ENCODE measurements around the gene PACRG. TPM values are rescaled to one million over a fixed set of nuclear protein-coding genes. Genes with fewer than 3 reads are reported as not detected.

Gene PACRG
- total RNA-seq, 2 donors from 2014 or later = 2.9 to 63.8 TPM

DNA sequence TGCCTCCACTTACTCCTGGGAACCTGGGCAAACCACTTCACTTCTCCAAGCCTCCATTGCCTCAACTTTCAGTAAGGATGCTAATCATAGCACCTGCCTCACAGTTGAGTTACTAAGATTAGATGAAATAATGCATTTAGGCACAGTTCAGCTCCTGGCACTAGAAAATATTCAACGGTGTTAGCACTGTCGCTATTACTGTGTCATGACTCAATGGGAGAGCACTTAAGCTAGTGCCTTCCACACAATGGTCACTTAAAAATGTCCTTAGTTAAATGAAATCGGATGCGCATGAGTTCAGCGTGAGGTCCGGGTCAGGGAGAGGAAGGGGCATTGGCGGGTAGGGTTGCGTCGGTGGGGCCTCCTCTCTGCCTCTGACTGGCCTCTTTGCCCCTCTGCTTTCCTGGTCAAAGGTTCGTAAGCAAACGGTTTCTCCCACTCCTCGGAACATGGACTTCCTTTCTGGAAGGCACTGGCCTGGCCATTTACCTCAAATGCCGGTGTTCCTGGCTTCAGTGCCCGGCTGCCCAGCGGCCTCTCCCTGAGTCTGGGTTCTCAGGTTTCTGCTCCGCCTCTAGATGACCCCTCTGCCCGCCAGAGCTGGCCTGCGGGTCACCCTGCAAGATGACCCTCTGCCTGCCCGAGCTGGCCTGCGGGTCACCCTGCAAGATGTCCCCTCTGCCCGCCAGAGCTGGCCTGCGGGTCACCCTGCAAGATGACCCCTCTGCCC lies 562.9 kb downstream of the PACRG start:
- TF ChIP-seq POLR2AphosphoS5 (IDR thresholded peaks at IDR 0.05) = no peak
- TF ChIP-seq POLR2A (IDR thresholded peaks at IDR 0.05) = no peak
- TF ChIP-seq, protein P1, sequence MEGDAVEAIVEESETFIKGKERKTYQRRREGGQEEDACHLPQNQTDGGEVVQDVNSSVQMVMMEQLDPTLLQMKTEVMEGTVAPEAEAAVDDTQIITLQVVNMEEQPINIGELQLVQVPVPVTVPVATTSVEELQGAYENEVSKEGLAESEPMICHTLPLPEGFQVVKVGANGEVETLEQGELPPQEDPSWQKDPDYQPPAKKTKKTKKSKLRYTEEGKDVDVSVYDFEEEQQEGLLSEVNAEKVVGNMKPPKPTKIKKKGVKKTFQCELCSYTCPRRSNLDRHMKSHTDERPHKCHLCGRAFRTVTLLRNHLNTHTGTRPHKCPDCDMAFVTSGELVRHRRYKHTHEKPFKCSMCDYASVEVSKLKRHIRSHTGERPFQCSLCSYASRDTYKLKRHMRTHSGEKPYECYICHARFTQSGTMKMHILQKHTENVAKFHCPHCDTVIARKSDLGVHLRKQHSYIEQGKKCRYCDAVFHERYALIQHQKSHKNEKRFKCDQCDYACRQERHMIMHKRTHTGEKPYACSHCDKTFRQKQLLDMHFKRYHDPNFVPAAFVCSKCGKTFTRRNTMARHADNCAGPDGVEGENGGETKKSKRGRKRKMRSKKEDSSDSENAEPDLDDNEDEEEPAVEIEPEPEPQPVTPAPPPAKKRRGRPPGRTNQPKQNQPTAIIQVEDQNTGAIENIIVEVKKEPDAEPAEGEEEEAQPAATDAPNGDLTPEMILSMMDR (IDR thresholded peaks at IDR 0.05) = no peak
- Histone ChIP-seq H3K4me3 (no peak overlapping the region), H3K9me3 (no peaks in the 10 kb centered on the region), H3K36me3 (no peaks in the 10 kb centered on the region), H3K4me1 (replicated peaks) (no peaks in the 10 kb centered on the region), H3K27me3 (replicated peaks; ENCODE audit: insufficient read depth) (no peaks in the 10 kb centered on the region), H3K27ac (no peak overlapping the region)
- no peak for DNase-seq (ENCODE audit: low spot score)
- WGBS = 93% methylated on average over 22 of the region's 22 CpGs
- intact Hi-C loops (cut with DNase I) = no loop called here

DNA sequence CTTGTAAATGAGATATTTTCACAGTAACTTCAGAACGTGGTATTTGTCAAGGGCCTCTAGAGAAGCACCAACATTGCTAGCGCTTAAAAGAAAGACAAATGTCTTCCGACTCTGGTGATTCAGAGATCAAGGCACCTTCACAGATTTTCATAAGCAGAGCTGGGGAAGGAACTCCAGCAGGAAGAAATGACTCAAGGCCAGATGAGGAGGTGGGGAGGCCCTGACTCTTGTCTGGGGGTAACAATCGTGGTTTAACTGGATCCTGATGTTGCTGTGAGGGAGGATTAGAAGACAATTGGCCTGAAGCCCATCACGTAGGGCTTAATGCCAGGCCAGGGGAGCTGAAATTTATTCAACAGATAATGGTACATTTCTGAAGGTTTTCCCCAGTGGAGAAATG lies 563.8 kb downstream of the PACRG start:
- DNase-seq (ENCODE audit: low spot score) = no peak
- TF ChIP-seq, protein P1 (IDR thresholded peaks at IDR 0.05) = no peak
- TF ChIP-seq POLR2AphosphoS5 (IDR thresholded peaks at IDR 0.05) (no peak), POLR2A (IDR thresholded peaks at IDR 0.05) (no peak)
- no peaks in the 10 kb centered on the region for H3K27me3 ChIP-seq (replicated peaks; ENCODE audit: insufficient read depth)
- H3K4me3 ChIP-seq = no peak overlapping the region
- whole genome bisulfite sequencing = 71% methylated on average over 5 of the region's 5 CpGs
- H3K36me3 ChIP-seq = no peaks in the 10 kb centered on the region
- H3K27ac ChIP-seq = no peak overlapping the region
- intact Hi-C loops (cut with DNase I) = no loop called here
- no peaks in the 10 kb centered on the region for H3K9me3 ChIP-seq
- no peaks in the 10 kb centered on the region for H3K4me1 ChIP-seq (replicated peaks)

DNA sequence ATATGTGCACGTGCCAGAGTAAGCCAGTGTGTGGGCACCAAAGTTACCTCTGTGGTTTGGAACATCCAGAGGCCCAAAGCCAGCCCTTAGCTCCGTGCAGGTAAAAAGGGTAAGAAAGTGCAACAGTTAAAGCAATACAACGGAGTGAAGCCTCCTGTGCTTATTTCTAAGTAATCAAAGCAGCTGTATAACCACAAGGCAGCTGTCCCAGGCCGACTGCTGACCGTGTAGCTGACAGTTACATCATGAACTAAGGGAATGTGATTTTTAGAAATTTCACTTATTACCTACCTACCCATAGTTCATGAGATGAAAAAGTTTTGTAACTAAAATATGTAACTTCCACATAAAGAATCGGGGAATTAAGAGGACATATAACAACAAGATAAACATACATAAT lies 565.5 kb downstream of the PACRG start:
- H3K4me3 ChIP-seq = no peak overlapping the region
- no peaks in the 10 kb centered on the region for H3K27me3 ChIP-seq (replicated peaks; ENCODE audit: insufficient read depth)
- DNase-seq (ENCODE audit: low spot score) = no peak
- 76% methylated on average over 6 of the region's 6 CpGs for WGBS
- H3K36me3 ChIP-seq = no peaks in the 10 kb centered on the region
- H3K4me1 ChIP-seq (replicated peaks) = no peaks in the 10 kb centered on the region
- no peak overlapping the region for H3K27ac ChIP-seq
- no peak for TF ChIP-seq POLR2A (IDR thresholded peaks at IDR 0.05)
- intact Hi-C loops (cut with DNase I) = no loop called here
- no peaks in the 10 kb centered on the region for H3K9me3 ChIP-seq

DNA sequence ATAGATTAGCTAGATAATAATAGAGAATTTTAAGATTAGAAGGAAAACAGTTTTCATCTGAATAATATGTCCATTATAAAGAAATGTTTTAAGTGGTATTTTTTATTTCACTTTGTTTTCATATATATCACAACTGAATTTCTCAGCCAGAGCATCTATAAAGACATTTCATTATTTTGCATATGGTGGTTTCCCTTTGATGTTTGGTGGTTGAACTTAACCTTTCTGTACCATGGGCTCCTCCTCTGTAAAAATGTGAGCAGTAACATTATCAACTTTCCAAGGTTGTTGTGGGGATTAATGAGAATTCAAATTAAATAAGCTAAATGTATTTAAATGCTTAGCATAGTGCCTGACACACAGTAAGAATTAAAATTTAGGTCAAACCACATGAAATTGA lies 567.0 kb downstream of the PACRG start:
- Histone ChIP-seq H3K9me3 (no peaks in the 10 kb centered on the region), H3K27me3 (replicated peaks; ENCODE audit: insufficient read depth) (no peaks in the 10 kb centered on the region), H3K36me3 (no peaks in the 10 kb centered on the region), H3K4me3 (no peak overlapping the region), H3K4me1 (replicated peaks) (no peaks in the 10 kb centered on the region), H3K27ac (no peak overlapping the region)
- DNase-seq (ENCODE audit: low spot score) = no peak
- intact Hi-C loops (cut with DNase I) = no loop called here
- TF ChIP-seq, protein P1 (IDR thresholded peaks at IDR 0.05) = no peak
- TF ChIP-seq POLR2A (IDR thresholded peaks at IDR 0.05) (no peak), POLR2AphosphoS5 (IDR thresholded peaks at IDR 0.05) (no peak)

DNA sequence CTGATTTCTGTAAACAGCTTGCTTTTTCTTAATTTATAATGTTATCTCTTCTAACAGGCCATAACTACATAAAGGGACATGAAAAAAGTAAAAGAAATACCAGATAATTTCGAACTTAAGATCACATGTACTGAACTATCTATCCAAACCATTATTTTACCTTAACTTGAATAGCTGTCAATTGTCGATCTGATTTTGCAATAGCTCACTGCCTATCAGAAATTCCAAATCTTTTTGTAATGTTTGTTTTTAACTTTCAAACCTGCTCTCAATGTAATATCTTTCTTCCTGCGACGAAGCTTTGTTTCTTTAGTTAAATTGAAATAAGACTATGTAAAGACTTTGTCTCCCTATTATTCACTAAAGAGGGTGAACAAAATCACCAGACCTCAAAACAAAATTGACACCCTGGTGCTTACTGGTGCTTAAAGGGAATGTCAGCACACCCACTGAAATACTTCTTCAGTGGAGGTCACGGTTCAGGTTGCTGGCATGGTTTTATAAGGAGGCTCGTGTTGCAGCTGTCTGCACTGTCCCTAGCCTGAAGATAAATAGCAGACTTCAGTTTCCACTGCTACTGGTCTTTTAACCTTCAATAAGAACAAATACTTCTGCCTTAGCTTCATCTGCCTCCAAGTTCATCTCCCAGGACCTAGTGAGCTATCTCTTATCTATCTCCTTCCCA lies 569.2 kb downstream of the PACRG start:
- Histone ChIP-seq H3K4me3 (no peak overlapping the region), H3K27me3 (replicated peaks; ENCODE audit: insufficient read depth) (no peaks in the 10 kb centered on the region), H3K27ac (no peak overlapping the region), H3K36me3 (no peaks in the 10 kb centered on the region), H3K4me1 (replicated peaks) (no peaks in the 10 kb centered on the region), H3K9me3 (no peaks in the 10 kb centered on the region)
- intact Hi-C loops (cut with DNase I) = no loop called here
- 71% methylated on average over 6 of the region's 6 CpGs for WGBS
- no peak for DNase-seq (ENCODE audit: low spot score)
- TF ChIP-seq POLR2AphosphoS5 (IDR thresholded peaks at IDR 0.05) = no peak
- TF ChIP-seq, protein P1 (IDR thresholded peaks at IDR 0.05) = no peak
- no peak for TF ChIP-seq POLR2A (IDR thresholded peaks at IDR 0.05)

Measured in prostate gland (tissue), 2 donors.